ENCODE results near the gene ABCB8. TPM values are rescaled to one million over a fixed set of nuclear protein-coding genes. Genes with fewer than 3 reads are reported as not detected.

The ABCB8 gene
- total RNA-seq, 6 donors from 2014 or later: 38.3 to 58.7 (median 42.5) TPM

DNA sequence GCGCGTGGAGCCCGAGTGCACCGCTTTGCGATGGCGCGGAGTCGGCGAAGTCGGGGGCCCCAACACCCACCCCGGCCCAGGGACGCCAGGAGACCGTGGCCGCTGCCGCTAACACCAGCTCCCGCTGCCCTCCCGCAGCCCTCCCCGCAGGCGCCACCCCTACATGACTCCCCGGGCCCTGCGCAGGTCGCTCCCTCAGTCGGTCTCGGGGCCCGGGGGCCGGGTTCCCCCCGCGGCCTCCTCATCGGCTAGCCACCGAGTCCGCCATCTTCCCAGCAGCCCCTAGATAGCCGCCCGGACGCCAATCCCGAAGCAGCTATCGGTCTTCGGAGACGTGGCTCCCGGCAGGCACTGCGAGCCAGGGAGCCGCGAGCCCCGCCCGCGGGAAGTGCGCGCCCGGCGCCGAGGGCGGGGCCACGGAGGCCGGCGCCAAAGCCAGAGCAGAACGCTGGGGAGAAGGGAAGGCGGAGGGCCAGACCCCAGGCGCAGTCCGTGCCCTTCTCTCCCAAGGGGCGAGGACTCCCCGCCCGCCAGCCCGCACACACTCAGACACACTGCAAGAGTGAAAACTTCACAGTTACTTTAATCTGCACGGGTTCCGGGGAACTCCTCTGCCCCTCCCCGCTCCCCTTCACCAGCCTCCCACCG is 52.4 kb downstream of the ABCB8 start, which contains the start of gene FASTK:
FASTK (minus strand) TSS at position 288 of the 648 bp plus-strand sequence; CDS start at position 245, 43 bp downstream.
- 3% methylated on average over 31 of the region's 66 CpGs; no CpG with 5 or more reads in 1 of the 2 donors for WGBS, 2 donors
- H3K27me3 ChIP-seq: no peaks in the 10 kb centered on the region
- H3K4me3 ChIP-seq: peak within 1 kb of the TSS; percentile 70 to 99 (median 88)
- no peaks in the 10 kb centered on the region for H3K9me3 ChIP-seq
- peaks cover 0 to 25% (median 10%) of the 10 kb centered on the region in 4 donors for H3K36me3 ChIP-seq
- peaks cover 42 to 62% (median 52%) of the 10 kb centered on the region in 4 donors for H3K4me1 ChIP-seq
- TF ChIP-seq POLR2A (IDR thresholded peaks at IDR 0.05): peak in 3 of 4 donors; percentile 62 to 77 (median 74)
- TF ChIP-seq POLR2AphosphoS5 (IDR thresholded peaks at IDR 0.05): peak; percentile 45 to 85
- TF ChIP-seq EP300 (IDR thresholded peaks at IDR 0.05): no peak
- TF ChIP-seq, protein P1, sequence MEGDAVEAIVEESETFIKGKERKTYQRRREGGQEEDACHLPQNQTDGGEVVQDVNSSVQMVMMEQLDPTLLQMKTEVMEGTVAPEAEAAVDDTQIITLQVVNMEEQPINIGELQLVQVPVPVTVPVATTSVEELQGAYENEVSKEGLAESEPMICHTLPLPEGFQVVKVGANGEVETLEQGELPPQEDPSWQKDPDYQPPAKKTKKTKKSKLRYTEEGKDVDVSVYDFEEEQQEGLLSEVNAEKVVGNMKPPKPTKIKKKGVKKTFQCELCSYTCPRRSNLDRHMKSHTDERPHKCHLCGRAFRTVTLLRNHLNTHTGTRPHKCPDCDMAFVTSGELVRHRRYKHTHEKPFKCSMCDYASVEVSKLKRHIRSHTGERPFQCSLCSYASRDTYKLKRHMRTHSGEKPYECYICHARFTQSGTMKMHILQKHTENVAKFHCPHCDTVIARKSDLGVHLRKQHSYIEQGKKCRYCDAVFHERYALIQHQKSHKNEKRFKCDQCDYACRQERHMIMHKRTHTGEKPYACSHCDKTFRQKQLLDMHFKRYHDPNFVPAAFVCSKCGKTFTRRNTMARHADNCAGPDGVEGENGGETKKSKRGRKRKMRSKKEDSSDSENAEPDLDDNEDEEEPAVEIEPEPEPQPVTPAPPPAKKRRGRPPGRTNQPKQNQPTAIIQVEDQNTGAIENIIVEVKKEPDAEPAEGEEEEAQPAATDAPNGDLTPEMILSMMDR (IDR thresholded peaks at IDR 0.05): peak in 2 of 6 experiments; percentile 13 to 21
- peak; percentile 91 to 94 for ATAC-seq (ENCODE audit: low FRiP score in 2 of 2)
- DNase-seq: peak; percentile 95 to 96
- H3K27ac ChIP-seq: peak within 1 kb of the TSS; percentile 94 to 97 (median 96)

DNA sequence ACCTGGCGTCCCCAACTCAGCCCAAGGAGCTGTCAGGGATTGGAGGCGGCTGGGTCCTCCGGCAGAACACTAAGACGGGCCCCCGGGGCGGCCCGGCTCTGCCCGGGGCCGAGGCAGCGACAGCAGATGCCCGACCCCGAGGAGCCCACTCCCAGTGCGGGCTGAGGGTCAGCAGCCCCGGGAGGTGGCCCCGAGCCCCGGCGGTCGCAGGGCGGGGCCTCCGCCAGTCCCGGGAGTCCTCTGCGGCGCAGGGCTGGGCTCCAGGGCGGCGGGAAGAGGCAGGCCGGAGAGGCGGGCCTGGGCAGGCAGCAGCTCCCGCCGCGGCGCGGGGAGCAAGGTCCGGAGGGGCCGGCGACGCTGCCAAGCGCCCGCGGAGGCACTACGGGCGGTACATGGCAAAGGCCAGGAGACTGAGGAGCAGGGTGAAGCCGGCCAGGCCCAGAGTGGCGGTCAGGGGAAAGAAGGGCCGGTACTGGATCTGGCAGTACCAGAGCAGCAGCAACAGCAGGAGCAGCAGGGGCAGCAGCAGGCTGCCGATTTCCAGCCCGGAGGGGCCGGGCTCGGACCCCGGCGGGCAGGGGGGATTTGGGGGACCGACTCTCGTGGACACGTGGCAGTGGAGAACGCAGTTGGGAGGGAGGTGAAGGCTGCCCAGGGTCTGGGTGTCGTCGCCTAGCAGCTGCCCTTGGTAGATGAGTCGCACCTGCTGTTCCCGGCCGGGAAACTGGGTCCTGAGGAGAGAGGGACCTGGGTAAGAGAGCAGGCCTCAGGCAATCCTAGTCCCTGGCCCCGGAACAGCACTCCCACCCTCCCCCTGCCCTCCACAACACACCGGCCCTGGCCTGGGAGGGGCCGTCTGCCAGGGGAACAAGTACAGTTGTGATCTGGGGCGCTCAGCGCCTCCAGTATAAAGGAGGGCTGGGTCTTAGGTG is 53.2 kb downstream of the ABCB8 start:
- WGBS, 2 donors: 49 to 56% methylated on average over 38 to 53 of the region's 64 CpGs
- Histone ChIP-seq H3K27ac (peak overlapping the region; percentile 94 to 97 (median 96)), H3K27me3 (no peaks in the 10 kb centered on the region), H3K36me3 (peaks cover 0 to 17% (median 4%) of the 10 kb centered on the region in 4 donors), H3K4me3 (peak overlapping the region; percentile 19 to 99 (median 84)), H3K9me3 (no peaks in the 10 kb centered on the region), H3K4me1 (peaks cover 45 to 66% (median 55%) of the 10 kb centered on the region in 4 donors)
- TF ChIP-seq, protein P1 (IDR thresholded peaks at IDR 0.05): no peak
- TF ChIP-seq EP300 (IDR thresholded peaks at IDR 0.05) (no peak), POLR2A (IDR thresholded peaks at IDR 0.05) (no peak), POLR2AphosphoS5 (IDR thresholded peaks at IDR 0.05) (no peak)
- ATAC-seq (ENCODE audit: low FRiP score in 2 of 2) (peak in 1 of 2 donors; percentile 11), DNase-seq (peak in 1 of 2 donors; percentile 88)

DNA sequence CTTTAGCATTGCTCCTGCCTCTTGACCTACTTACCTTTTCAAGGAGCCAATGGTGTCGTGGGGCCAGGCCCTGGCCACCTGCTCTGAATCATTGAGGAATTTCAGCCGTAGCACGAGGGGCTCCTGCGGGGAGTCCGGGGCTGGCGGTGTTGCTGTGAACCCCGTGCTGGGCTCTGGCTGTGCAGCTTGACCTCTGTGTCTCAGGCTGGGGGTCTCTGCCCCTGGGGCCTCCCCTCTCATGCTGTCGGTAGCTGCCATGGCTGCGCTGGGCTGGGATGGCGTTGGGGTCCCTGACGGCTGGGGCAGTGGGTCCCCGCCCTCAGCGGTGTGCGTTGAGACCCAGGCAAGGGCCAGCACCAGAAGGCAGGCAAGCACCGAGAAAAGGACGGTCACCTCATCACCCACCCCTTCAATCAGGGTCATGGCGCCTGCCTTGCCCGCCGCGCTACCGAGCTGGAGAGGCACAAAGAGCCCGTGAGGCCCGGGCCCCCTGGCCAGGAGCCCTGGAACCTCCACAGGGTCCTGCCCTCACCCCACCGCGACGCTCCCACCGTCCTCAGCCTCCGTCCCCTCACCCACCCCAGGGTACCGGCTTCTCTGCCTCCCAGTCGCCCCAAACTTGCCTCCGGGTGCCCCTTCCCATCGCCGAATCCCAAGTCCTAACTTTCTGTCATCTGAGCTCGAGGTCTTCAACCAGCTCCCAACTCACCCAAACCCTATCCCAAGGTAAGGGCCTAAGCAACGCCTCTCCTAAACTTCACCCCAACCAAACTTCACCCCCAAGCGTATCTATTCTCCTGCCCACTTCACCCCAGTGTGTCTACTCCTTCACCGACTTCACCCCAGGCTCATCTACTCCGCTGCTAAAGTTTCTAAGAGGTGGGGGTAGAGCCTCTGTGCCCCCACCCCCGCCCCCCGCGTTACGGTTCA is 54.2 kb downstream of the ABCB8 start:
- Histone ChIP-seq H3K27me3 (no peaks in the 10 kb centered on the region), H3K27ac (peak overlapping the region; percentile 94 to 97 (median 96)), H3K36me3 (peaks cover 0 to 8% (median 0%) of the 10 kb centered on the region in 4 donors), H3K4me3 (peak overlapping the region; percentile 76 to 99 (median 94)), H3K4me1 (peaks cover 45 to 69% (median 58%) of the 10 kb centered on the region in 4 donors), H3K9me3 (no peaks in the 10 kb centered on the region)
- WGBS, 2 donors: 52 to 65% methylated on average over 30 to 38 of the region's 42 CpGs
- DNase-seq (peak in 1 of 2 donors; percentile 81), ATAC-seq (ENCODE audit: low FRiP score in 2 of 2) (no peak)
- TF ChIP-seq POLR2AphosphoS5 (IDR thresholded peaks at IDR 0.05) (no peak), POLR2A (IDR thresholded peaks at IDR 0.05) (no peak), EP300 (IDR thresholded peaks at IDR 0.05) (no peak)
- TF ChIP-seq, protein P1 (IDR thresholded peaks at IDR 0.05): no peak

Measured in upper lobe of left lung (tissue), 6 donors.